K562 (cell line): ENCODE measurements around the gene ZNF689. TPM values are rescaled to one million over a fixed set of nuclear protein-coding genes. Genes with fewer than 3 reads are reported as not detected.

ENCODE experiments used
- CHCHD3 ChIP-seq: fragments of 250-450 bp; sonication (Bioruptor Pico); IDR thresholded peaks from 2 replicates; pipeline ENCODE4 v2.1.2; 2022; ENCODE audit warnings: mild to moderate bottlenecking
- GABPB1 ChIP-seq: sonication (generic); formaldehyde crosslinking; IDR thresholded peaks from 2 replicates; pipeline ENCODE4 v1.8.0; 2022; ENCODE audit warnings: mild to moderate bottlenecking, missing genetic modification reagents
- HINFP ChIP-seq: fragments of 450-650 bp; conservative IDR thresholded peaks from 2 replicates; pipeline ENCODE4 v1.6.1; 2016; ENCODE audit warnings: missing genetic modification characterization, low read depth, mild to moderate bottlenecking, control low read depth, missing compliant biosample characterization
- MLX ChIP-seq, 2 experiments: fragments of 450-650 bp in 1 of 2; sonication (generic) in 1 of 2; formaldehyde crosslinking; conservative IDR thresholded peaks; 2 replicates each; pipeline versions ENCODE4 v1.4.0 to v1.8.1; 2020 to 2022; ENCODE audit warnings: mild to moderate bottlenecking in 1 of 2, missing genetic modification reagents in 1 of 2
- RAD21 ChIP-seq, 2 experiments: fragments of 250-450 bp in 1 of 2; fragments of 450-650 bp in 1 of 2; sonication (Bioruptor Pico) in 1 of 2; formaldehyde crosslinking in 1 of 2; IDR thresholded peaks in 1 of 2; conservative IDR thresholded peaks in 1 of 2; 2 replicates each; pipeline versions ENCODE4 v1.4.0 to v1.8.0; 2020 to 2022; ENCODE audit warnings: mild to moderate bottlenecking in 2 of 2, moderate library complexity in 1 of 2
- SPI1 ChIP-seq: IDR thresholded peaks from 2 replicates; pipeline ENCODE4 v1.6.1; 2011; ENCODE audit warnings: low read depth, low read length, control low read depth, borderline replicate concordance
- TCF15 ChIP-seq: fragments of 250-450 bp; sonication (Bioruptor Pico); IDR thresholded peaks from 2 replicates; pipeline ENCODE4 v1.8.0; 2022; ENCODE audit warnings: moderate library complexity, mild to moderate bottlenecking, inconsistent platforms
- ZNF239 ChIP-seq: fragments of 250-450 bp; sonication (Bioruptor Pico); IDR thresholded peaks from 2 replicates; pipeline ENCODE4 v1.4.0; 2020; ENCODE audit warnings: mild to moderate bottlenecking
- ZNF318 ChIP-seq, 2 experiments: fragments of 450-650 bp; IDR thresholded peaks; 2 replicates each; pipeline ENCODE4 v1.6.1; 2016; ENCODE audit warnings: mild to moderate bottlenecking in 2 of 2, borderline replicate concordance in 1 of 2, low read depth in 1 of 2, moderate library complexity in 1 of 2
- polyA plus RNA-seq, 8 experiments: library from polyadenylated mRNA; depleted of rRNA in 4 of 8; stranded (reverse) in 5 of 8; unstranded in 3 of 8; fragments of >200 nt; fragmentation: Nextera tagmentation in 2 of 8; fragmentation: Illumina TruSeq in 1 of 8; extraction: Ambion mirVana in 2 of 8; extraction: Trizol in 1 of 8; gene quantifications; 2 replicates each; pipeline versions ENCODE4 v1.2.1 to v1.2.3, GENCODE V29; 2011 to 2014; ENCODE audit warnings: inconsistent platforms in 1 of 8, missing spikeins in 1 of 8
- total RNA-seq, 7 experiments: library from RNA; depleted of rRNA in 6 of 7; stranded (reverse); fragments of >200 nt in 6 of 7; fragmentation: Illumina TruSeq in 2 of 7; extraction: Trizol in 2 of 7; gene quantifications; 2 replicates each; pipeline versions ENCODE4 v1.2.1 to v1.2.3, GENCODE V29; 2011 to 2021; ENCODE audit warnings: low replicate concordance in 1 of 7
- TF ChIP-seq, protein P1 (sequence below): fragments of 450-650 bp; IDR thresholded peaks from 2 replicates; pipeline ENCODE4 v1.7.1; 2018; ENCODE audit warnings: mild to moderate bottlenecking, low read depth; ENCODE audit not compliant: partially characterized antibody

Gene ZNF689
- total and polyA plus RNA-seq, 9 of the 15 experiments (the other 6 are each of a cell fraction or from before 2014, with no cell fraction given): 5.4 to 15.4 (median 10.8) TPM

- TF ChIP-seq, protein P1, sequence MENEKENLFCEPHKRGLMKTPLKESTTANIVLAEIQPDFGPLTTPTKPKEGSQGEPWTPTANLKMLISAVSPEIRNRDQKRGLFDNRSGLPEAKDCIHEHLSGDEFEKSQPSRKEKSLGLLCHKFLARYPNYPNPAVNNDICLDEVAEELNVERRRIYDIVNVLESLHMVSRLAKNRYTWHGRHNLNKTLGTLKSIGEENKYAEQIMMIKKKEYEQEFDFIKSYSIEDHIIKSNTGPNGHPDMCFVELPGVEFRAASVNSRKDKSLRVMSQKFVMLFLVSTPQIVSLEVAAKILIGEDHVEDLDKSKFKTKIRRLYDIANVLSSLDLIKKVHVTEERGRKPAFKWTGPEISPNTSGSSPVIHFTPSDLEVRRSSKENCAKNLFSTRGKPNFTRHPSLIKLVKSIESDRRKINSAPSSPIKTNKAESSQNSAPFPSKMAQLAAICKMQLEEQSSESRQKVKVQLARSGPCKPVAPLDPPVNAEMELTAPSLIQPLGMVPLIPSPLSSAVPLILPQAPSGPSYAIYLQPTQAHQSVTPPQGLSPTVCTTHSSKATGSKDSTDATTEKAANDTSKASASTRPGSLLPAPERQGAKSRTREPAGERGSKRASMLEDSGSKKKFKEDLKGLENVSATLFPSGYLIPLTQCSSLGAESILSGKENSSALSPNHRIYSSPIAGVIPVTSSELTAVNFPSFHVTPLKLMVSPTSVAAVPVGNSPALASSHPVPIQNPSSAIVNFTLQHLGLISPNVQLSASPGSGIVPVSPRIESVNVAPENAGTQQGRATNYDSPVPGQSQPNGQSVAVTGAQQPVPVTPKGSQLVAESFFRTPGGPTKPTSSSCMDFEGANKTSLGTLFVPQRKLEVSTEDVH: no peak
- TF ChIP-seq RAD21 (CRISPR knock-in tag; conservative IDR thresholded peaks at IDR 0.05 in 1 of 2, IDR thresholded peaks at IDR 0.05 in 1 of 2) (no peak), TCF15 (CRISPR knock-in tag) (no peak), ZNF318 (IDR thresholded peaks at IDR 0.05; ENCODE audit: borderline replicate concordance in 1 of 2, low read depth in 1 of 2) (no peak), HINFP (tag) (no peak), CHCHD3 (CRISPR knock-in tag) (no peak), SPI1 (no peak), ZNF239 (no peak), MLX (CRISPR knock-in tag; conservative IDR thresholded peaks at IDR 0.05) (no peak), GABPB1 (CRISPR knock-in tag) (peak; percentile 24; the same call in 1 of the 2 replicates)
These were observed 39.7 kb upstream of the ZNF689 start (continued) for GRCh38 chr16:30649725-30650368.
